Gastroesophageal sphincter (tissue), 4 donors: ENCODE results near the gene EMID1. TPM values are rescaled to one million over a fixed set of nuclear protein-coding genes. Genes with fewer than 3 reads are reported as not detected.

Source experiments
- ATAC-seq: fragments of 150-250 bp; one replicate; pipeline ENCODE4 v1.9.1; 2016; ENCODE audit warnings: mild to moderate bottlenecking, moderate library complexity
- H3K27ac ChIP-seq, 4 donors: fragments of 200-600 bp; sonication (generic) in 3 of 4; 1 replicate in 3 of 4; 2 replicates in 1 of 4; pipeline ENCODE4 v1.5.1; 2016 to 2019
- H3K27me3 ChIP-seq: fragments of 200-600 bp; sonication (generic); one replicate; pipeline ENCODE4 v1.5.1; 2019
- H3K36me3 ChIP-seq, 2 donors: fragments of 200-600 bp; sonication (generic); one replicate each; pipeline ENCODE4 v1.5.1; 2019; ENCODE audit warnings: control low read depth in 1 of 2
- H3K4me1 ChIP-seq, 3 donors: fragments of 200-600 bp; sonication (generic); 1 replicate in 2 of 3; 2 replicates in 1 of 3; pipeline ENCODE4 v1.5.1; 2016 to 2019; ENCODE audit warnings: control low read depth in 2 of 3
- H3K4me3 ChIP-seq, 2 donors: fragments of 200-600 bp; sonication (generic); one replicate each; pipeline ENCODE4 v1.5.1; 2019; ENCODE audit warnings: mild to moderate bottlenecking in 1 of 2, moderate library complexity in 1 of 2
- H3K9me3 ChIP-seq, 3 donors: fragments of 200-600 bp; sonication (generic); one replicate each; pipeline ENCODE4 v1.5.1; 2017 to 2019; ENCODE audit warnings: control low read depth in 2 of 3
- CTCF ChIP-seq, 4 experiments: fragments of 200-600 bp in 2 of 4; fragments of 450-650 bp in 2 of 4; sonication (generic) in 1 of 4; IDR thresholded peaks; one replicate each; pipeline ENCODE4 v1.5.1; 2017 to 2019; ENCODE audit warnings: antibody characterized with exemption in 4 of 4, mild to moderate bottlenecking in 2 of 4, moderate library complexity in 2 of 4
- EP300 ChIP-seq: sonication (generic); formaldehyde crosslinking; IDR thresholded peaks from one replicate; pipeline ENCODE4 v1.6.1; 2017; ENCODE audit warnings: antibody characterized with exemption, mild to moderate bottlenecking
- POLR2A ChIP-seq, 2 donors: fragments of 450-650 bp; IDR thresholded peaks; one replicate each; pipeline ENCODE4 v1.6.1; 2017; ENCODE audit warnings: antibody characterized with exemption in 2 of 2, mild to moderate bottlenecking in 2 of 2, moderate library complexity in 1 of 2
- POLR2AphosphoS5 ChIP-seq: sonication (generic); formaldehyde crosslinking; IDR thresholded peaks from one replicate; pipeline ENCODE4 v1.6.1; 2017; ENCODE audit warnings: antibody characterized with exemption
- WGBS, 2 donors: methylation state at CpG; one replicate each; pipeline ENCODE4 v1.1.5; 2018; ENCODE audit warnings: low coverage in 1 of 2; 5-methylcytosine and 5-hydroxymethylcytosine counted together
- total RNA-seq, 4 donors: library from RNA; depleted of rRNA; stranded (reverse); fragments of >200 nt; gene quantifications; one replicate each; pipeline ENCODE4 v1.1.0, GENCODE V29; 2016

The EMID1 gene
- total RNA-seq, 4 donors from 2014 or later: 0.15 to 1.5 (median 0.69) TPM

GRCh38 chr22:29183971-29184848 lies 21.5 kb upstream of the EMID1 start:
- Histone ChIP-seq H3K4me1 (no peaks in the 10 kb centered on the region), H3K4me3 (no peak overlapping the region), H3K27me3 (peaks cover 7% of the 10 kb centered on the region), H3K27ac (no peak overlapping the region), H3K36me3 (no peaks in the 10 kb centered on the region), H3K9me3 (no peaks in the 10 kb centered on the region)
- no peak for TF ChIP-seq CTCF (IDR thresholded peaks at IDR 0.05)
- no peak for TF ChIP-seq POLR2AphosphoS5
- no peak for TF ChIP-seq POLR2A (IDR thresholded peaks at IDR 0.05)
- no peak for TF ChIP-seq EP300
- WGBS, 2 donors: 83 to 87% methylated on average over 7 to 11 of the region's 19 CpGs
- ATAC-seq: no peak

DNA sequence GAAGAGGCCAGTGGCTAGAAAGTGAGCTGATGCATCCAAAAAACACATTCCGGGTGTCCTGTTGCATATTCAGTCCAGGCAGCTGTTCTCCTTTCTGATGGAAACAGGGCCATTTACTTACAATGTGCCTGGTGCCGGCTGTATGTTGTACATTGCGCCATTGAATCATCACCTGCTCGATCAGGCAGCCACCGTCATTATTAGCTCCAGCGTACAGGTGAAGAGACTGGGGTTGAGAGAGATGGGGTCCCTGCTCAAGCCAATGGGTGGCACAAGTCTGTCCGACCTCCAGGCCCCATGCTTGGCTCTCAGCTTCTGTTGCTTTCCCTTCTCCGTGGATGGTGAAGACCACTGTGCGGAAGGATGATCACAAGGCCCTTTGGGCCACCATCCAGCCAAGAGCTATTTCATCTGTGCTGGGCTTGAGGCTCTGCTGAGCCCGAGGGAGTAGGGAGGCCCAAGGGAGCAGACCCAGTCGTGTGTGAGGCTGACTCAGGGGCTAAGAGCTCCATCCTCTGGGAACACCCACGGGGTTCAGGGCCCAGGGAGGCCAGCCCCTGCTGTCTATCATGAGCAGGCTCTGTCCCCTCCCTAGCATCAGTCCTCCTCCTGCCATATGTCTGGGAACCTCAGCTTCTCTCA lies 20.7 kb upstream of the EMID1 start:
- ATAC-seq: no peak
- no peak overlapping the region for H3K4me3 ChIP-seq
- no peak overlapping the region for H3K27ac ChIP-seq
- TF ChIP-seq EP300 (no peak), POLR2AphosphoS5 (no peak), POLR2A (IDR thresholded peaks at IDR 0.05) (no peak), CTCF (IDR thresholded peaks at IDR 0.05) (no peak)
- H3K4me1 ChIP-seq: no peaks in the 10 kb centered on the region
- WGBS, 2 donors: 80 to 100% methylated on average over 2 to 4 of the region's 12 CpGs
- peaks cover 7% of the 10 kb centered on the region for H3K27me3 ChIP-seq
- no peaks in the 10 kb centered on the region for H3K36me3 ChIP-seq
- no peaks in the 10 kb centered on the region for H3K9me3 ChIP-seq

DNA sequence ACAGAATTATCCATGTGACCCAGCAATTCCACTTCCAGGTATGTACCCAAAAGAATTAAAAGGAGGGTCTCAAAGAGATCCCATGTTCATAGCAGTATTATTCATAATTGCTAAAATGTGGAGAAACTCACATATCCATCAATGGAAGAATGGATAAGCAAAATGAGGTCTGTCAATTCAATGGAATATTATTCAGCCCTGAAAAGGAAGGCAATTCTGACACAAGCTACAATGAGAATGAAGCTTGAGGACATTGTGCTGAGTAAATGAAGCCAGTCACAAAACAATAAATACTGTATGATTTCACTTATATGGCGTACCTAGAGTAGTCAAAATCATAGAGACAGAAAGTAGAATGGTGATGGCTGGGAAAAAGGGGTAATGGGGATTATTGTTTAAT lies 19.4 kb upstream of the EMID1 start:
- no peak overlapping the region for H3K4me3 ChIP-seq
- no peaks in the 10 kb centered on the region for H3K9me3 ChIP-seq
- no peaks in the 10 kb centered on the region for H3K36me3 ChIP-seq
- no peak for ATAC-seq
- no peak overlapping the region for H3K27ac ChIP-seq
- no peaks in the 10 kb centered on the region for H3K4me1 ChIP-seq
- WGBS, 2 donors: 88 to 94% methylated on average over 1 of the region's 1 CpG
- H3K27me3 ChIP-seq: peaks cover 7% of the 10 kb centered on the region
- TF ChIP-seq CTCF (IDR thresholded peaks at IDR 0.05) (no peak), POLR2AphosphoS5 (no peak), POLR2A (IDR thresholded peaks at IDR 0.05) (no peak), EP300 (no peak)

DNA sequence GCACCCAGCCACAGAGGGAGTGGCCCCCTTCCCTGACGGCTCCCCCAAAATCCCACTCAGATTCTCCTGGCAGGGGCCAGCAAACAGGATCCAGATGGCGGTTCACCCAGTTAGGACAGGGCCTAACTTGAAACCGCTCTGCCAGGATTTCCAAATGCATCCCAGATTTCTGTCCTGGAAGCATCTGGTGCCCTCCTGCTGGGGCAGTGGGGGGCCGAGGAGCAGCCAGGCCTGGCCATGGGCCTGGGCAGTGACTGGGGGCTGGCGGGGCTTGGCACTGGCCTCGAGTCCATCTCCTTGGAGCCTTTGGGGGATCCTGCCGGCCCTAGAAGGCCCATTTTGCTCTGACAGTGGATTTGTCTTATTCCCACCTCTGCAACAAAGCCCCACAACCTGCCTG lies 17.9 kb upstream of the EMID1 start:
- H3K4me3 ChIP-seq: no peak overlapping the region
- no peaks in the 10 kb centered on the region for H3K36me3 ChIP-seq
- ATAC-seq: no peak
- H3K27ac ChIP-seq: no peak overlapping the region
- no peaks in the 10 kb centered on the region for H3K9me3 ChIP-seq
- no CpG with 5 or more reads among the region's 7 CpGs for WGBS, 2 donors
- H3K27me3 ChIP-seq: peaks cover 7% of the 10 kb centered on the region
- TF ChIP-seq CTCF (IDR thresholded peaks at IDR 0.05): no peak
- TF ChIP-seq POLR2A (IDR thresholded peaks at IDR 0.05): no peak
- no peak for TF ChIP-seq EP300
- no peak for TF ChIP-seq POLR2AphosphoS5
- H3K4me1 ChIP-seq: no peaks in the 10 kb centered on the region
